AG04449 (cell line): Measurements from ENCODE around the gene GJB2.
A peak's percentile ranks its signal among the peaks of the same experiment; 100 is the strongest.

Experiments
- CTCF ChIA-PET: fragments of 350-600 bp; formaldehyde crosslinking; extraction: SDS; loops from one replicate; lab custom pipeline; 2021; ENCODE audit warnings: antibody characterized with exemption; lab: Yijun Ruan, JAX
- POLR2A ChIA-PET: fragments of 400-600, 350-600 bp; formaldehyde crosslinking; extraction: SDS; loops from one replicate; lab custom pipeline; 2020; ENCODE audit warnings: antibody characterized with exemption, inconsistent platforms; lab: Yijun Ruan, JAX
- DNase-seq: peaks from one replicate; pipeline ENCODE4 v3.0.0-alpha.2; 2010; ENCODE audit warnings: low read depth, low spot score
- H3K4me3 ChIP-seq: 2 replicates; pipeline ENCODE4 v1.5.1; 2011; ENCODE audit warnings: low read depth, mild to moderate bottlenecking, control low read depth, low read length
- TF ChIP-seq, protein P1 (sequence below): IDR thresholded peaks from one replicate; pipeline ENCODE4 v1.5.1; 2011; ENCODE audit warnings: mild to moderate bottlenecking, moderate library complexity, low read length, control low read depth, inconsistent platforms; ENCODE audit not compliant: insufficient read depth; ENCODE audit errors: missing control alignments

GJB2 gene

DNA sequence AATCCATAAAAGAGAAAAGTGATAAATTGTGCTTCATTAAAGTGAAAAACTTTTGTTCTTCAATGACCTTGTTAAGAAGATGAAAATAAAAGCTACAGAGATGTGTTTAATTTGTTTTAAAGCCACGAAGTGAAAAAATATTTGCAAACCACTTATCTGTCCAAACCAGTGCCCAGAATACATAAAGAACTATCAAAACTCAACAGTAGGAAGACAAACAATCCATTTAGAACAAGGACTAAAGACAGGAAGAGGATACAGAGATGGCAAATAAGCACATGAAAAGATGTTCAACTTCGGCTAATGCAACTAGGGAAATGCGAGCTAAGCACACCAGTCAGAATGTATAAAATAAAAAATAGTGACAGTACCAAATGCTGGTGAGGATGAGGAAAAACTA is 24.4 kb upstream of the GJB2 start:
- TF ChIP-seq, protein P1, sequence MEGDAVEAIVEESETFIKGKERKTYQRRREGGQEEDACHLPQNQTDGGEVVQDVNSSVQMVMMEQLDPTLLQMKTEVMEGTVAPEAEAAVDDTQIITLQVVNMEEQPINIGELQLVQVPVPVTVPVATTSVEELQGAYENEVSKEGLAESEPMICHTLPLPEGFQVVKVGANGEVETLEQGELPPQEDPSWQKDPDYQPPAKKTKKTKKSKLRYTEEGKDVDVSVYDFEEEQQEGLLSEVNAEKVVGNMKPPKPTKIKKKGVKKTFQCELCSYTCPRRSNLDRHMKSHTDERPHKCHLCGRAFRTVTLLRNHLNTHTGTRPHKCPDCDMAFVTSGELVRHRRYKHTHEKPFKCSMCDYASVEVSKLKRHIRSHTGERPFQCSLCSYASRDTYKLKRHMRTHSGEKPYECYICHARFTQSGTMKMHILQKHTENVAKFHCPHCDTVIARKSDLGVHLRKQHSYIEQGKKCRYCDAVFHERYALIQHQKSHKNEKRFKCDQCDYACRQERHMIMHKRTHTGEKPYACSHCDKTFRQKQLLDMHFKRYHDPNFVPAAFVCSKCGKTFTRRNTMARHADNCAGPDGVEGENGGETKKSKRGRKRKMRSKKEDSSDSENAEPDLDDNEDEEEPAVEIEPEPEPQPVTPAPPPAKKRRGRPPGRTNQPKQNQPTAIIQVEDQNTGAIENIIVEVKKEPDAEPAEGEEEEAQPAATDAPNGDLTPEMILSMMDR, result no peak
- H3K4me3 ChIP-seq, result no peak overlapping the region
- POLR2A ChIA-PET, result no interaction called here
- no peak for DNase-seq
- CTCF ChIA-PET, result interaction anchor here (3.5 kb wide), 1 partner anchor 20 kb away, joined by 17 read pairs; no protein-coding TSS in a partner anchor

DNA sequence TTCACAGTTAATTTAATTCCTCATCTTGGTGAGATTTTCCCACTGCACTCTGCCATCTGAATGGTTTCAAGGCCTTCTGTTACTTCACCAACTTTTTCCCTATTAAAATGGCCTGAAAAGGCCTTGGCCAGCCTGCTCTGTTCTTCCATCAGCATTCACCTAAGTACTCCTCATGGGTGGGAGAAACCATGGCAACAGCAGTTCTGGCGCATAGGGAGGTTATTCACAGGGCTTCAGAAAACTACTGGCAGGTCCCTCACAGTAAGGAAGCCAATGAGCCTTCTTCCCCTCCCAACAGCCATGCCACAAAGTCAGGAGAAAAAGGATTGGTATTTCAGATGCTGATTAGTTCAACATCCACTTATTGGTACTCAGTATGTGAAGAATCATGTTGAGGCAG is 17.2 kb upstream of the GJB2 start:
- ChIA-PET CTCF (interaction anchor here (1.2 to 1.9 kb wide), 2 partner anchors 13 to 17 kb away, joined by 3 to 5 read pairs; no protein-coding TSS in a partner anchor), POLR2A (no interaction called here)
- no peak for DNase-seq
- H3K4me3 ChIP-seq, result no peak overlapping the region
- TF ChIP-seq, protein P1, result no peak

DNA sequence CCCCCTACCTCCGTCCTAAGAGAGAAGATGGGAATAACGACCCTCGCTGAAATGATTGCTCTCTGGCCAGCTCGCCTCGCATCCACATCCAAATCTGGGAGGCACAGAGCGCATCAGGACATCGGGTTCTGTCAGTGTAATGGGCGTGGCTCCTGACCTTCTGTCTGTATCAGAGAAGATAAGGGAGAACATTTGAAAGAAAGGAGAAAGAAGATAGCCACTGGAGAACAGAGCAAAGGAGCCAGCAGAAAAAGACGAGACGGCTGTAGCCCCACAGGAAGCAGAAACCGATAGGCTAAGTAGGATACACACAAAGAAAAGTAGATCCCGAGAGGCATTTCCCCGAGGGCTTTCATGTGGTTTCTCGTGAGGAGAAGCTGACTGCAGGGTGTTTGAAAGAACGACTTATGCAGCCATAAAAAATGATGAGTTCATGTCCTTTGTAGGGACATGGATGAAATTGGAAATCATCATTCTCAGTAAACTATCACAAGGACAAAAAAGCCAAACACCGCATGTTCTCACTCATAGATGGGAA is 14.0 kb upstream of the GJB2 start:
- no peak overlapping the region for H3K4me3 ChIP-seq
- ChIA-PET POLR2A (no interaction called here), CTCF (interaction anchor here (1.3 to 1.6 kb wide), 2 partner anchors 9 kb away, joined by 4 to 5 read pairs; no protein-coding TSS in a partner anchor)
- DNase-seq, result no peak
- TF ChIP-seq, protein P1, result no peak

DNA sequence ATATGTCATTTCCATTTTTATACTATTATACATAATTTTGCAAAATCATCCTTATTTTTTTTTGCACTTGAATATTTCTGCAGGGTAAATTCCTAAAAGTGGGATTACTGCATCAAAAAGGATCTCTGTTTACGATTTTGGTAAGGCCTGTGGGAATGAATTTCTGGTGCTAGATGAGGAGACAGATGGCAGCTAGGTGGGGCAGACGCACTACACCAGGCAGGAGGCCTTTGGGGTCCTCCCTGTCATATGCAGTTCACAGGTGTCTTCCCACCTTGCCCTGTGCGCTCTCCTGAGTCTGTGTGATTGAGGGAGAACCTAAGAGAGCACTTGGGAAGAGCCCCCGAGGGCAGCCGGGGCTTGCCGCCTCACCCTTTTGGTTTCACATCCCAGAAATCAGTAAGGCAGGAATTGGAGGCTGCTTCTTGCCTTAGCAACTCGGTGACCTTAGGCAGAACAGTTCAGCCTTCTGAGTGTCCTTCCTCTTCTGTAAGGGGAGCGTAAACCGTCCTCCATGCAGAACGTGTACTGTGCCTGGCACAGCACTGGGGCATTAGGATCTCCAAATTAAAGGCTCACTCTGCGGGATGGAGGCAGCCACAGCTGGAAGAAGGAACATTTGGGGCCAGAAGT is 13.4 kb upstream of the GJB2 start:
- DNase-seq, result no peak
- POLR2A ChIA-PET, result no interaction called here
- CTCF ChIA-PET, result interaction anchor here (0.9 to 1.6 kb wide), 2 partner anchors 9 to 11 kb away, joined by 3 to 5 read pairs; no protein-coding TSS in a partner anchor
- no peak overlapping the region for H3K4me3 ChIP-seq
- TF ChIP-seq, protein P1, result no peak

DNA sequence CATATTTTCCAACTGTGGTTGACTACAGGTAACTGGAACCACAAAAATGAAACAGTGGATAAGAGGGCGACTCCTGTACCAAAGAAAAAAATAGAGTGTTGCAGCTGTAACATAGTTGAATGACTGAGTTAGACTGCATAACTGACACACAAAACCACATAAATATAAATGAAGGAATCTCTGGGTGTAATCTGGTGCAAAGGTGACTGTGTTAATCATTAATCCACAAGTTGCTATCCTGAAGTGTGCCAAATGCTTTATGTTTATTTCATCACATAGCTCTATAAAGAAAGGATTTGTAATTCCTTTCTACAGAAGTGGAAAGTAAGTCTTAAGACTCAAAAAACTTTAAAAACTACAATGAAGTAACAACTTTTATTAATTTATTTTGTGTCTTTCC is 6.0 kb upstream of the GJB2 start:
- TF ChIP-seq, protein P1, result no peak
- CTCF ChIA-PET, result interaction anchor here (1.3 to 5.0 kb wide), 8 partner anchors 10 to 726 kb away, joined by 3 to 31 read pairs (median 8); no protein-coding TSS in a partner anchor
- no peak overlapping the region for H3K4me3 ChIP-seq
- DNase-seq, result no peak
- POLR2A ChIA-PET, result no interaction called here

DNA sequence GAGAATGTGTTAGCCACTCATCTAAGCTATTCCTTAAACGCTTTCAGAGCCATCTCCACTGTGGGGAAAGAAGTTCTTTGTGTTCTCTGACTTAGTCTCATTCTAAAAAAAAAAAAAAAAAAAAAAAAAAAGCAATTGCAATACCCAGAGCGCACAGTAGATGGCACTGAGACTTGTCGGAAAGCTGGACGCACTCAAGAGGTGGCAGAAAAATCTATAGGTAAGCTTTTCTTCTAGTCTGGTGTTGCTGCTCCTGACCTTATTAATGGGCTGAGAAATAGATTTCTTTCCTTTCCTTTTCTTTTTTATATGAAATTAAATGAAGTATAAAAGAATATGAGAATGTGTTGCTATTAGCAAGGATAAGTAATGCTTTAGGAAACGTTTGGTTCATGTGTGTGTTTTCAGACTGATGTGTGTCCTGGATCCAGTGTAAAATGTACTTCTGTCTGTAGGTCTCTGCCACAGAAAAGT is 4.7 kb upstream of the GJB2 start:
- DNase-seq, result no peak
- CTCF ChIA-PET, result interaction anchor here (0.7 to 5.0 kb wide), 30 partner anchors 8 to 728 kb away, joined by 3 to 31 read pairs (median 4); no protein-coding TSS in a partner anchor
- POLR2A ChIA-PET, result interaction anchor here (0.7 kb wide), 1 partner anchor 749 kb away, joined by 3 read pairs; no protein-coding TSS in a partner anchor
- TF ChIP-seq, protein P1, result peak; percentile 58
- no peak overlapping the region for H3K4me3 ChIP-seq
